IMR-90 (cell line): ENCODE measurements around the gene CDKAL1.

Experiments used
- CEBPB ChIP-seq: IDR thresholded peaks from 2 replicates; pipeline ENCODE4 v1.6.1; 2012; ENCODE audit warnings: low read depth, low read length, improper control_type of control experiment
- CHD1 ChIP-seq: IDR thresholded peaks from 2 replicates; pipeline ENCODE4 v1.6.1; 2012; ENCODE audit warnings: low read depth, low read length, improper control_type of control experiment
- FOS ChIP-seq: fragments of 150-350 bp; IDR thresholded peaks from 2 replicates; pipeline ENCODE4 v1.6.1; 2016; ENCODE audit warnings: low read depth, low read length
- MAFK ChIP-seq: IDR thresholded peaks from 2 replicates; pipeline ENCODE4 v1.6.1; 2012; ENCODE audit warnings: low read depth, low read length, improper control_type of control experiment
- MAZ ChIP-seq: IDR thresholded peaks from 2 replicates; pipeline ENCODE4 v1.6.1; 2012; ENCODE audit warnings: low read depth, mild to moderate bottlenecking, low read length, improper control_type of control experiment, moderate library complexity, borderline replicate concordance
- NFE2L2 ChIP-seq: fragments of 150-350 bp; IDR thresholded peaks from 2 replicates; pipeline ENCODE4 v1.6.1; 2016; ENCODE audit warnings: low read depth, mild to moderate bottlenecking, low read length
- POLR2A ChIP-seq: IDR thresholded peaks from 2 replicates; pipeline ENCODE4 v1.6.1; 2012; ENCODE audit warnings: mild to moderate bottlenecking, low read depth, low read length
- RFX5 ChIP-seq: IDR thresholded peaks from 2 replicates; pipeline ENCODE4 v1.8.0; 2012; ENCODE audit warnings: low read depth, mild to moderate bottlenecking, low read length, moderate library complexity
- TF ChIP-seq, protein P1 (sequence below): conservative IDR thresholded peaks from 2 replicates; pipeline ENCODE4 v1.5.1; 2012; ENCODE audit warnings: mild to moderate bottlenecking, low read depth, low read length, improper control_type of control experiment

DNA sequence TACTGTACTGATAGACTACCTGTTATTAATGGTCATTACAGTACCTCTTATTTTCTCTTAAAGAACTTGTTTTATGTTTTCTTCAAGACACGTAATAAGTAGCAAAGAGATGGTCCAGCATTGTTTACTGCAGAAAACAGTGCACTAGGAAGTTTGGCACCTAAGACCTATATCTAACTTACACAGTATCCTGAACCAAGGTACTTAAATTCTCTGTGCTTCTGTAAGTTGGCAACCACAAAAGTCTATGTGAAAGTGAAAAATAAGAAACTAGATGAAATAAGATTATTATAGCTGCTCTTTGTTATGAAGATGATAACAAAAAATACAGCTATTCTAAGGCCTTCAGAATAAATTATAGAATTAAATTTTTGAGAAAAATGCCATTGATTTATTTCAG, 647.6 kb downstream of the CDKAL1 start:
- TF ChIP-seq, protein P1, sequence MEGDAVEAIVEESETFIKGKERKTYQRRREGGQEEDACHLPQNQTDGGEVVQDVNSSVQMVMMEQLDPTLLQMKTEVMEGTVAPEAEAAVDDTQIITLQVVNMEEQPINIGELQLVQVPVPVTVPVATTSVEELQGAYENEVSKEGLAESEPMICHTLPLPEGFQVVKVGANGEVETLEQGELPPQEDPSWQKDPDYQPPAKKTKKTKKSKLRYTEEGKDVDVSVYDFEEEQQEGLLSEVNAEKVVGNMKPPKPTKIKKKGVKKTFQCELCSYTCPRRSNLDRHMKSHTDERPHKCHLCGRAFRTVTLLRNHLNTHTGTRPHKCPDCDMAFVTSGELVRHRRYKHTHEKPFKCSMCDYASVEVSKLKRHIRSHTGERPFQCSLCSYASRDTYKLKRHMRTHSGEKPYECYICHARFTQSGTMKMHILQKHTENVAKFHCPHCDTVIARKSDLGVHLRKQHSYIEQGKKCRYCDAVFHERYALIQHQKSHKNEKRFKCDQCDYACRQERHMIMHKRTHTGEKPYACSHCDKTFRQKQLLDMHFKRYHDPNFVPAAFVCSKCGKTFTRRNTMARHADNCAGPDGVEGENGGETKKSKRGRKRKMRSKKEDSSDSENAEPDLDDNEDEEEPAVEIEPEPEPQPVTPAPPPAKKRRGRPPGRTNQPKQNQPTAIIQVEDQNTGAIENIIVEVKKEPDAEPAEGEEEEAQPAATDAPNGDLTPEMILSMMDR, result no peak
- no peak for TF ChIP-seq MAFK
- no peak for TF ChIP-seq CEBPB
- TF ChIP-seq POLR2A, result no peak
- TF ChIP-seq MAZ, result no peak
- no peak for TF ChIP-seq RFX5
- no peak for TF ChIP-seq CHD1
- TF ChIP-seq NFE2L2, result no peak
- no peak for TF ChIP-seq FOS
